Neuron (in vitro differentiated cells): Measurements from ENCODE around the gene NPTX2.
A peak's percentile ranks its signal among the peaks of the same experiment; 100 is the strongest.
"Not testable (repeated sequence)": the region's sequence is repeated elsewhere in the genome, so short reads cannot be mapped to it uniquely, and the experiment has no call there.

ENCODE experiments used
- H2AFZ ChIP-seq: one replicate; pipeline ENCODE4 v1.6.1; 2013; ENCODE audit warnings: low read depth, mild to moderate bottlenecking, inconsistent platforms, low read length, moderate library complexity
- H3K27me3 ChIP-seq: one replicate; pipeline ENCODE4 v1.6.1; 2013; ENCODE audit warnings: low read length; ENCODE audit not compliant: insufficient read depth
- H3K36me3 ChIP-seq: one replicate; pipeline ENCODE4 v1.6.1; 2013; ENCODE audit warnings: low read length; ENCODE audit not compliant: insufficient read depth
- H3K4me1 ChIP-seq: one replicate; pipeline ENCODE4 v1.6.1; 2013; ENCODE audit warnings: low read length; ENCODE audit not compliant: insufficient read depth
- H3K4me3 ChIP-seq: 2 replicates; pipeline ENCODE4 v1.5.1; 2013; ENCODE audit warnings: mild to moderate bottlenecking, low read length, moderate library complexity
- H3K9me3 ChIP-seq: one replicate; pipeline ENCODE4 v1.6.1; 2013; ENCODE audit warnings: low read length

NPTX2 gene, protein sequence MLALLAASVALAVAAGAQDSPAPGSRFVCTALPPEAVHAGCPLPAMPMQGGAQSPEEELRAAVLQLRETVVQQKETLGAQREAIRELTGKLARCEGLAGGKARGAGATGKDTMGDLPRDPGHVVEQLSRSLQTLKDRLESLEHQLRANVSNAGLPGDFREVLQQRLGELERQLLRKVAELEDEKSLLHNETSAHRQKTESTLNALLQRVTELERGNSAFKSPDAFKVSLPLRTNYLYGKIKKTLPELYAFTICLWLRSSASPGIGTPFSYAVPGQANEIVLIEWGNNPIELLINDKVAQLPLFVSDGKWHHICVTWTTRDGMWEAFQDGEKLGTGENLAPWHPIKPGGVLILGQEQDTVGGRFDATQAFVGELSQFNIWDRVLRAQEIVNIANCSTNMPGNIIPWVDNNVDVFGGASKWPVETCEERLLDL

DNA sequence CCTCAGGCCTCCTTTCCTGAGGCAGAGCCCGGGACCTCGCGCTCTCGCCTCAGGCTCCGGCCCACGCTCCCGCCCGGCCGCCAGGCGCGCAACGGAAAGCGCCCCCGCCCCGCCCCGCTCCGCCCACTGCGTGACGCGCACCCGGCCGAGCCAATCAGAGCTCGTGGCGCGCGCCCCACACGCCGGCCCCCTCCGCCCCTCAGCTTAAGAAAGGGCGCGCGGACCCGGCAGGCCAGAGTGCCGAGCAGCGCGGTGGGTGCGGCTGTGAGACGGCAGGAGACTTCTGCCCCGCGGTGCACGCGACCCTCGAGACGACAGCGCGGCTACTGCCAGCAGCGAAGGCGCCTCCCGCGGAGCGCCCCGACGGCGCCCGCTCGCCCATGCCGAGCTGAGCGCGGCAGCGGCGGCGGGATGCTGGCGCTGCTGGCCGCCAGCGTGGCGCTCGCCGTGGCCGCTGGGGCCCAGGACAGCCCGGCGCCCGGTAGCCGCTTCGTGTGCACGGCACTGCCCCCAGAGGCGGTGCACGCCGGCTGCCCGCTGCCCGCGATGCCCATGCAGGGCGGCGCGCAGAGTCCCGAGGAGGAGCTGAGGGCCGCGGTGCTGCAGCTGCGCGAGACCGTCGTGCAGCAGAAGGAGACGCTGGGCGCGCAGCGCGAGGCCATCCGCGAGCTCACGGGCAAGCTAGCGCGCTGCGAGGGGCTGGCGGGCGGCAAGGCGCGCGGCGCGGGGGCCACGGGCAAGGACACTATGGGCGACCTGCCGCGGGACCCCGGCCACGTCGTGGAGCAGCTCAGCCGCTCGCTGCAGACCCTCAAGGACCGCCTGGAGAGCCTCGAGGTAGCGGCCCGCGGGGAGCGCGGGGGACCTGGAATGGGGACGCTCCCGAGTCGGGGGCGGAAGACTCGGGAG is at the start of gene NPTX2:
Gene NPTX2 (plus strand): TSS at position 235 of the 909 bp plus-strand sequence. CDS start 177 bp downstream, at position 412.
- H2AFZ ChIP-seq: peak within 1 kb of the TSS; percentile 33
- peak within 1 kb of the TSS; percentile 32 for H3K4me3 ChIP-seq
- peaks cover 70% of the 10 kb centered on the region for H3K27me3 ChIP-seq
- H3K9me3 ChIP-seq: no peaks in the 10 kb centered on the region
- H3K4me1 ChIP-seq: no peaks in the 10 kb centered on the region
- H3K36me3 ChIP-seq: no peaks in the 10 kb centered on the region

DNA sequence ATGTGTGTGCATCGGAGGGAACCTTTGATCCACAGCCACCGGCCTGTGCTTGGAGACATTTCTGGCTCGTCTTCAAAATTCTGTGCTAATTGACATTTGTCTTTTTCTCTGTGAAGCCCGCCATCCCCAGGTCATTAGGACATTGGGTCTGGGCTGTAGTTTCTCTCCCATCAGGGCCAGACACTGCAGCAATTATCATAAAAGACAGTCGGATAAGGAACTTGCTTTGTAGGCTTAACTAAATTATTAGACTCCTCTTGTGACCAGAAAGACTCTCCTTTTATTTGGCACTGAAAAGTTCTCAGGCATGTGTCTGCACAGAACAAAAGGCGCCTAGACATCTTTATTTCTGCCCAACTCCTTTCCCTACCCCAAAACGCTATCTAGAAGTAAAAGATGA is 49.1 kb upstream of the NPTX2 start:
- H3K27me3 ChIP-seq: peaks cover 2% of the 10 kb centered on the region
- H3K36me3 ChIP-seq: no peaks in the 10 kb centered on the region
- no peaks in the 10 kb centered on the region for H3K4me1 ChIP-seq
- H3K4me3 ChIP-seq: no peak overlapping the region
- no peak overlapping the region for H2AFZ ChIP-seq
- H3K9me3 ChIP-seq: no peaks in the 10 kb centered on the region

DNA sequence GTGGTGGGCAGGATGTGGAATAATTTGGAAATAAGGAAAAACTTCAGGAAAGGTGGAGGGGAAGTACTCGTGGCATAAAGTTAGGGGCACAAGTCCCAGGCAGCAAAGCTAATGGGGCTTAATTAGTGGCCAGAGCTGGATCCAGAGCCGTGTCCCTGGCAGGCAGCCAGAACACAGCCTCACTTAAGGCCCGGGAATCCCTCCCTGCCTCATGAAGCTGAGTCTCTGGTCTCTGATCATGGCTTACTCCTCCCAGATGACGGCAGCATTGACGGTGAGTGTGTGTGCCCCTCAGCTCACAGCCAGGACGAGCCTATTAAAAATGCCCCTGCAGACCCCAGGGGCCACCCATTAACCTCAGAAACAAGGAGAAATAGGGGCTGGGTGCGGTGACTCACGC is 48.2 kb upstream of the NPTX2 start:
- no peak overlapping the region for H3K4me3 ChIP-seq
- H3K4me1 ChIP-seq: no peaks in the 10 kb centered on the region
- no peak overlapping the region for H2AFZ ChIP-seq
- H3K27me3 ChIP-seq: peaks cover 2% of the 10 kb centered on the region
- no peaks in the 10 kb centered on the region for H3K9me3 ChIP-seq
- no peaks in the 10 kb centered on the region for H3K36me3 ChIP-seq

DNA sequence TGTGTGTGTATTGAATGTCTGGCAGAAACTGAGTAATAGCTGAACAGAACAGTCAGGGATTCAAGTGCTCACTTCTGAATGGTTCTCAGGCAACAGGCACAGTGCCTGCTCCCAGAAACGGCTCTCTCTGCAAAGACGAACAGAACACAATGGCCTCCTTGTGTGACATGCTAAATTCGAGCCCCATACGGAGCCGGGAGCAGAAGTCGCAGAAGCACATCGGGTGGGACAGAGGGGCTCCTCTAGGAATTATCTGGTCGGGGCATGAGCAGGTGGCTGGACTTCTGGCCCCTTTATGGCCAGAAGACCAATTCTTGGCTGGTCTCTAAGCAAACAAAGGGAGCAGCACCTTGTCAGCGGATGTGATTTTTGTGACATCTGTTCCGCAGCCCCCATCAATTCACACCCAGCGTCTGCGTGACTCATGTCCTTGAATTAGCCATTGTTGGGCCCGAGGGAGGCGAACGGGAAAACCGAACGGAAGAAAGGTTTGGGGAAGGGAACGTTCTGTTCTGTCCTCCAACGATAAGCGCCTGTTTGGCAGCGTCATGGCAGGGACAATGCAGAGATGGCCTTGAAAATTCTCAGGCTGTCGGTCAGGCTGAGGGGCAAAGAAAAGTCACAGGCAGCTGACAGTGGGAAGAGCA is 47.3 kb upstream of the NPTX2 start:
- no peaks in the 10 kb centered on the region for H3K36me3 ChIP-seq
- H2AFZ ChIP-seq: no peak overlapping the region
- H3K4me1 ChIP-seq: no peaks in the 10 kb centered on the region
- H3K9me3 ChIP-seq: no peaks in the 10 kb centered on the region
- H3K4me3 ChIP-seq: no peak overlapping the region
- H3K27me3 ChIP-seq: peaks cover 2% of the 10 kb centered on the region

DNA sequence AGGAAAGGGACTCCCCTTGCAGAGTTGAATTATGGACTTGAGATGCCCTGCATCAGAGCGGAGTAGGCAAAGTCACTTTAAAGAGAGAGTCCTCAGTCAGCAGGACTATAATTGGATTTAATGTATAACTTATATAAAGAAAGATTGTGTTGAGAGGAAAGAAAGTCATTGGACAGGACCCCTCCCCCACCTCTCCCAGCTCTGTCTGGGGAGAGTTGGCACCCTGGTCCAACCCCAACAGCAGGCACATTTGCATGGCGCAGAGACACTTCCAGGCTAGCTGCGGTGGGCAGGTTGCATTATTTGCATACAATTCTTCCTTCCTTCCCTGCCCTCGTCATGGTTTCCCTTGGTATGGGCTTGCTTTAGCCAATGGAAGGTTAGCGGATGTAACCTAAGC is 46.1 kb upstream of the NPTX2 start:
- no peak overlapping the region for H2AFZ ChIP-seq

DNA sequence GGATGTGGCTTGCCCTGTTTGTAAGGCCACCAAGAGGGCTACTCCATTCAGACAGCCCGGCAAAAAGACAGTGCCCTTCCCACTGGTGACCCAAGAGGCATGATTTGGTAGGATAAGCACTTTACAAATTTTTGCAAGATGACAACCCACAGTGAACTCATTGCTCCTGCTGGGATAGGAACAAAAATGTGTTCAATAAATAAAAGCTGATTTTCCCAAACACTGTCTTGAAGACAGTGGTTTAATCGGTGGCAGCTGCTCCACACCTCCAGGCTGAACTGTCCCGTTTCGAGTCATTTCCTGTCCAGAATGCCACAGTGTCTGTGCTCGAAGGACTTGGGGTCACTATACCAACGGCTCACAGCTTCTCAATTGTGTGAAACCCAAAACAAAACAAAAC is 45.1 kb upstream of the NPTX2 start:
- no peaks in the 10 kb centered on the region for H3K36me3 ChIP-seq
- H3K9me3 ChIP-seq: peaks cover 8% of the 10 kb centered on the region
- H2AFZ ChIP-seq: no peak overlapping the region
- H3K27me3 ChIP-seq: peaks cover 2% of the 10 kb centered on the region
- no peaks in the 10 kb centered on the region for H3K4me1 ChIP-seq
- no peak overlapping the region for H3K4me3 ChIP-seq

More for the DNA sequence above, 46.1 kb upstream of the NPTX2 start:
- H3K9me3 ChIP-seq: peaks cover 4% of the 10 kb centered on the region
- no peaks in the 10 kb centered on the region for H3K36me3 ChIP-seq
- H3K27me3 ChIP-seq: peaks cover 2% of the 10 kb centered on the region
- no peak overlapping the region for H3K4me3 ChIP-seq
- H3K4me1 ChIP-seq: no peaks in the 10 kb centered on the region

DNA sequence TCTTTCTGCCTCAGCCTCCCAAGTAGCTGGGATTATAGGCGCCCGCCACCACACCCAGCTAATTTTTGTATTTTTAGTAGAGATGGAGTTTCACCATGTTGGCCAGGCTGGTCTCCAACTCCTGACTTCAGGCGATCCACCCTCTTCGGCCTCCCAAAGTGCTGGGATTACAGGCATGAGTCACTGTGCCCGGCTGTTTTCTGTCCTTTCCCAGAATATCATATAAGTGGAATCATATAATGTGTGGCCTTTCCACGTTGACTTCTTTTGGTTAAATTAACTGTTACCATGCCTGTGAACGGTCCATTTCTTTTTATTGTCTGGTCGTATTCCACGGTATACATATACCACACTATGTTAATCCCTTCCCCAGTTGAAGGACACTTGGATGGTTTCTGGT is 44.4 kb upstream of the NPTX2 start:
- not testable (repeated sequence) for H3K4me1 ChIP-seq, H3K4me3 ChIP-seq, H3K9me3 ChIP-seq, H2AFZ ChIP-seq, H3K27me3 ChIP-seq, H3K36me3 ChIP-seq

DNA sequence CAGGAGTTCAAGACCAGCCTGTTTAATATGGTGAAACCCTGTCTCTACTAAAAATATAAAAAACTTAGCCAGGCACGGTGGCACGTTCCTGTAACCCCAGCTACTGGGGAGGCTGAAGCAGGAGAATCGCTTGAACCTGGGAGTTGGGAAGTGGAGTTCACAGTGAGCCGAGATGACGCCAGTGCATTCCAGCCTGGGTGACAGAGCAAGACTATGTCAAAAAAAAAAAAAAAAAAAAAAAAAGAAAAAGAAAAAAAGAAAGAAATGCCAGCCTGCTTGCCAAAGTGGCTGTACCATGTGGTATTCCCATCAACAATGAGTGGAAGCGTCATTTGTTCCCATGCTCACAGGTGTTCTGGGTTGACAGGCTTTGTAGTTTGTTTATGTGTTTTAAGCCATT is 43.3 kb upstream of the NPTX2 start:
- peaks cover 2% of the 10 kb centered on the region for H3K27me3 ChIP-seq
- H3K9me3 ChIP-seq: peaks cover 8% of the 10 kb centered on the region
- H3K4me1 ChIP-seq: no peaks in the 10 kb centered on the region
- H2AFZ ChIP-seq: no peak overlapping the region
- H3K4me3 ChIP-seq: no peak overlapping the region
- H3K36me3 ChIP-seq: no peaks in the 10 kb centered on the region

DNA sequence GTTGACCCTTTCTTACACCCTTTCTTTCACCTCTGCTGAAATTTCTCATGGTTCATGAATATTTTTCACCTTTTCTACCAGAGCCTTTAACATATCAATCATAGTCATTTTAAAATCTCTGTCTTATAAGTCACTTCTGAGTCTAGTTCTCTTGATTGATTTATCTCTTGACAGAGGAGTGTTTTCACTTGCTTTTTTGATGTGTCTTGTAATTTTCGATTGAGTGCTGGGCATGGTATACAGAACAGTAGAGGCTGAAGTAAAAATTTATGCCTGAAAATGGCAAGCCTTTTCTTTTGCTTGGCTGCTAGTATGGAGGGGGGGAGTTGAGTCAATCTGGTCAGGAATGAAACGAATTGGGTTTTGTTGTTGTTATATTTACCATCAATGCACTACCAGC is 41.2 kb upstream of the NPTX2 start:
- Histone ChIP-seq H3K36me3 (no peaks in the 10 kb centered on the region), H3K4me1 (no peaks in the 10 kb centered on the region), H3K9me3 (peaks cover 8% of the 10 kb centered on the region), H2AFZ (no peak overlapping the region), H3K27me3 (peaks cover 2% of the 10 kb centered on the region), H3K4me3 (no peak overlapping the region)

DNA sequence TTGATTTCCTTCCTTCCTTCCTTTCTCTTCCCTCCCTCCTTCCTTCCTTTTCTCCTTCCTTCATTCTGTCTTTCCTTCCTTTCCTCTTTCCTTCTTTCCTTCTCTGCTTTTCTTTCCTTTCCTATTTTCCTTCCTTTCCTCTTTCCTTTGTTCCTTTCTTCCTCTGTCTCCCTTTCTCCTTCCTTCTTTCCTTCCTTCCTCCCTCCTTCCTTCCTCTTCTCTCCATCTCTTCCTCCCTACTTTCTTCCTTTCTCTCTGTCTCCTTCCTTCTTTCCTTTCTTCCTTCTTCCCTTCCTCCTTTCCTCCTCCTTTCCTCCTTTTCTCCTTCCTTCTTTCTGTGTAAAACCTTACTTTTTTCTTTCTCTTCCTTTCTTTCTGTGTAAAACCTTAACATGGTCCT is 32.3 kb upstream of the NPTX2 start:
- H3K4me3 ChIP-seq: no peak overlapping the region
- no peak overlapping the region for H2AFZ ChIP-seq
- H3K4me1 ChIP-seq: no peaks in the 10 kb centered on the region
- no peaks in the 10 kb centered on the region for H3K27me3 ChIP-seq
- H3K36me3 ChIP-seq: no peaks in the 10 kb centered on the region
- no peaks in the 10 kb centered on the region for H3K9me3 ChIP-seq

DNA sequence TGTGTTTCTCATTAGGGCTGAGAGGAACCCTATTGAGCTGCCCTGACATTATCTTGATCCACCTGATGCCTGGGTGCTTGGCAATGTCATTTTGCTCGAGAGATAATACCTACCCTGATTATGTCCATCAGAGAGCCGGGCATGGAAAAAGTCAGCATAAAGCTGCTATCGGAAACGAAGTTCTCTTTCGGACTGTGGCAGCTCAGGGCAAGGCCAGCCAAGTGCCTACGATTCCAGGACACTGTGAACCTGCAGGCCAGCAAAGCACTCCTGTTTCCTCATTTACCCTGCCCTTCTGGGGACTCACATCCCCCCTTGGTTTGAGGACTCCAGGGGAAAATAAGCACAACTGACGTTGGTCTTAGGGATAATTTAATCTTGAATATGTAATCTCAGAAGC is 25.2 kb upstream of the NPTX2 start:
- no peak overlapping the region for H3K4me3 ChIP-seq
- no peaks in the 10 kb centered on the region for H3K4me1 ChIP-seq
- H3K9me3 ChIP-seq: no peaks in the 10 kb centered on the region
- H2AFZ ChIP-seq: no peak overlapping the region
- no peaks in the 10 kb centered on the region for H3K36me3 ChIP-seq
- H3K27me3 ChIP-seq: no peaks in the 10 kb centered on the region

DNA sequence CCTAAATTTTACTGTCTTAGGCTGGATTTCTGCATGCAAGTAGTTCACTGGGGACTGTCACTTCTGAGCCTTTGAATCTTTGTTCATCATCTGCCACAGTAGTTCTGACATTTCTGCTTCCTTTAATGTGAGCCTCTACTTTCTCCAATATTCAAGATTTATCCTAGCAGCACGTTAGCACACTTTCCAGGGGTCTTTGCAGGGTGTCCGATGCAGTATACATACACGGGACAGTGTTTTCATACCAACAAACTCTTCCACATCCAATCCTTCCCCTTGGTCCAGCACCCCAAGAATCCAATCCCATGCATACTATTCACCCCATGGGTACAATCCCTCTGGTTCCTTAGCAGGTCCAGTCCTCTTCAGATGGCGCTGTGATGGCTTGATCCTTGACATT is 22.7 kb upstream of the NPTX2 start:
- Histone ChIP-seq H3K4me1 (no peaks in the 10 kb centered on the region), H3K9me3 (no peaks in the 10 kb centered on the region), H3K36me3 (no peaks in the 10 kb centered on the region), H3K4me3 (no peak overlapping the region), H3K27me3 (no peaks in the 10 kb centered on the region), H2AFZ (no peak overlapping the region)

DNA sequence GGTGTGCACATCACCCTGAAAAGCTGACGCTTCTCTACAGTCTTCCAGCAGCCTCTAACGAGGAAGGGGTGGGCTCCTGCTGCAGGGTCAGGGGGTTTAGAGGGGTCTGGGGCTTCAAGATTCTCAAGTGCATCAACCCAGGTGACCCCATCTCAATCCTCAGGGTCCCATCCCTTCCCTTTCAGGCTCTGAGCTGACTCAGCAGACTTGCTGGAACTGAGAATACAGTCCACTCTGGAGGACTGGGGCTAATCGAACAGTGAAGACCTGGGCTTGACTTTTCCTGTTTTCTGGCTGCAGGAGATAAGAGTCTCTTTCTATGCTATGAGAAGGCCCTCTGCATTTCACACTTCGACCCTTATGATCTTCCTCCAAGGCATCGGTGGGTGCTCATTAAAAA is 22.3 kb upstream of the NPTX2 start:
- Histone ChIP-seq H3K4me3 (no peak overlapping the region), H3K27me3 (no peaks in the 10 kb centered on the region), H2AFZ (no peak overlapping the region), H3K36me3 (no peaks in the 10 kb centered on the region), H3K9me3 (no peaks in the 10 kb centered on the region), H3K4me1 (no peaks in the 10 kb centered on the region)
